Left ventricle myocardium inferior (tissue), 1 donor: Measurements from ENCODE around the gene NOXO1. TPM values are rescaled to one million over a fixed set of nuclear protein-coding genes. Genes with fewer than 3 reads are reported as not detected.
"Not testable (repeated sequence)": the region's sequence is repeated elsewhere in the genome, so short reads cannot be mapped to it uniquely, and the experiment has no call there.

Source experiments
- DNase-seq: peaks from one replicate; pipeline ENCODE4 v3.0.0-alpha.2; 2020
- H3K27ac ChIP-seq: fragments of 200-600 bp; replicated peaks from 2 replicates; pipeline ENCODE4 v1.8.0; 2021
- H3K27me3 ChIP-seq: fragments of 200-600 bp; 2 replicates; pipeline ENCODE4 v1.8.0; 2021; ENCODE audit warnings: low read depth
- H3K36me3 ChIP-seq: fragments of 200-600 bp; 2 replicates; pipeline ENCODE4 v1.8.0; 2021
- H3K4me1 ChIP-seq: fragments of 200-600 bp; 2 replicates; pipeline ENCODE4 v1.8.0; 2021
- H3K4me3 ChIP-seq: fragments of 200-600 bp; 2 replicates; pipeline ENCODE4 v1.8.0; 2021; ENCODE audit warnings: mild to moderate bottlenecking, moderate library complexity
- H3K9me3 ChIP-seq: fragments of 200-600 bp; replicated peaks from 2 replicates; pipeline ENCODE4 v1.8.0; 2021
- intact Hi-C: fragments of 100-400 bp; cut with micrococcal nuclease; formaldehyde crosslinking; loops from one replicate; pipeline ENCODE4 v1.11.0; 2022
- total RNA-seq: library from RNA; stranded (reverse); fragmentation: NEBNext Ultra II Directional; extraction: Animal tissue kit (Norgen Biotek cat#: 25700); gene quantifications from one replicate; pipeline ENCODE4 v1.2.1, GENCODE V29; 2021
- TF ChIP-seq, protein P1 (sequence below): fragments of 200-600 bp; IDR thresholded peaks from 2 replicates; pipeline ENCODE4 v1.8.0; 2021; ENCODE audit warnings: antibody characterized with exemption, mild to moderate bottlenecking, borderline replicate concordance
- donor health status: DM: no; HTN: yes; CAD: no; lungs with severe emphysema.

The NOXO1 gene
- total RNA-seq, 1 donor from 2014 or later, result not detected

DNA sequence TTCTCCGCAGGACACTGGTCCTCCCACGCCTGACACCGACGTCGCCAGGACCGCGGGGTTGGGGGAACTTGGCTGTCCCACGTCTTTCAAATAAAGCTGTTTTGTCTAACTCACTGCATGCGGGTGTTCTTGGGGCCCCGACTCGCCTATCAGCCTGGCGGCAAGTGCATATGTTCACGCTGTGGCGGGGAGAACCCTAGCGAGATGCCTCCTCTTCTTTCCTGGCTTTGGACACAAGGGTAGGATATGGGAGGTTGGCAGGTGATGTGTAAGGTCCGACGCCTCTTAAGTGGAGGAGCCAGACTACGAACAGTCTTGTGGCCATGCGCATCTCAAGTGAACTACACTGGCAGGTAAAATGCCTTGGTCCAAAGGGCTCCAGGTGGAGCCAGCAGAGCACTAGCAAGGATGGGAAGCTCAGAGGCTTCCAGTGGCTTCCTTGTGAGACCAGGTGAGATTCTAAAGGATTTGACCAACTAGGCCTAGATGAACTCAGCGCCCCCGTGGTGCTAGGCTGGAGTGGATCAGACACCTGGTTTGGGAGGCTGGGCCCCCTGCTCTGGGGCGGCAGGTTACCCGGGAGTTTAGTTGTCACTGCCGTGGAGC, 15.8 kb downstream of the NOXO1 start:
- Histone ChIP-seq H3K4me1 (peaks cover 52% of the 10 kb centered on the region), H3K27me3 (no peaks in the 10 kb centered on the region), H3K36me3 (peaks cover 28% of the 10 kb centered on the region), H3K9me3 (no peaks in the 10 kb centered on the region), H3K27ac (peak overlapping the region; percentile 97), H3K4me3 (peak overlapping the region; percentile 94)
- intact Hi-C loops, result no loop called here
- TF ChIP-seq, protein P1, sequence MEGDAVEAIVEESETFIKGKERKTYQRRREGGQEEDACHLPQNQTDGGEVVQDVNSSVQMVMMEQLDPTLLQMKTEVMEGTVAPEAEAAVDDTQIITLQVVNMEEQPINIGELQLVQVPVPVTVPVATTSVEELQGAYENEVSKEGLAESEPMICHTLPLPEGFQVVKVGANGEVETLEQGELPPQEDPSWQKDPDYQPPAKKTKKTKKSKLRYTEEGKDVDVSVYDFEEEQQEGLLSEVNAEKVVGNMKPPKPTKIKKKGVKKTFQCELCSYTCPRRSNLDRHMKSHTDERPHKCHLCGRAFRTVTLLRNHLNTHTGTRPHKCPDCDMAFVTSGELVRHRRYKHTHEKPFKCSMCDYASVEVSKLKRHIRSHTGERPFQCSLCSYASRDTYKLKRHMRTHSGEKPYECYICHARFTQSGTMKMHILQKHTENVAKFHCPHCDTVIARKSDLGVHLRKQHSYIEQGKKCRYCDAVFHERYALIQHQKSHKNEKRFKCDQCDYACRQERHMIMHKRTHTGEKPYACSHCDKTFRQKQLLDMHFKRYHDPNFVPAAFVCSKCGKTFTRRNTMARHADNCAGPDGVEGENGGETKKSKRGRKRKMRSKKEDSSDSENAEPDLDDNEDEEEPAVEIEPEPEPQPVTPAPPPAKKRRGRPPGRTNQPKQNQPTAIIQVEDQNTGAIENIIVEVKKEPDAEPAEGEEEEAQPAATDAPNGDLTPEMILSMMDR, result no peak
- peak; percentile 21 for DNase-seq

- H3K4me3 ChIP-seq, result peak within 1 kb of the TSS; percentile 94
- DNase-seq, result peak; percentile 100
- H3K9me3 ChIP-seq, result no peaks in the 10 kb centered on the region
- intact Hi-C loops, result no loop called here
- TF ChIP-seq, protein P1, result no peak
- H3K27me3 ChIP-seq, result no peaks in the 10 kb centered on the region
- peak within 1 kb of the TSS; percentile 97 for H3K27ac ChIP-seq
- H3K4me1 ChIP-seq, result peaks cover 57% of the 10 kb centered on the region
- H3K36me3 ChIP-seq, result peaks cover 28% of the 10 kb centered on the region
Observed at GRCh38 chr16:1964506-1965395, 16.5 kb downstream of the NOXO1 start, which contains the start of gene RPS2. Gene RPS2, minus strand, starts transcription at chr16:1964826. Its CDS starts 201 bp downstream, at chr16:1964625.

DNA sequence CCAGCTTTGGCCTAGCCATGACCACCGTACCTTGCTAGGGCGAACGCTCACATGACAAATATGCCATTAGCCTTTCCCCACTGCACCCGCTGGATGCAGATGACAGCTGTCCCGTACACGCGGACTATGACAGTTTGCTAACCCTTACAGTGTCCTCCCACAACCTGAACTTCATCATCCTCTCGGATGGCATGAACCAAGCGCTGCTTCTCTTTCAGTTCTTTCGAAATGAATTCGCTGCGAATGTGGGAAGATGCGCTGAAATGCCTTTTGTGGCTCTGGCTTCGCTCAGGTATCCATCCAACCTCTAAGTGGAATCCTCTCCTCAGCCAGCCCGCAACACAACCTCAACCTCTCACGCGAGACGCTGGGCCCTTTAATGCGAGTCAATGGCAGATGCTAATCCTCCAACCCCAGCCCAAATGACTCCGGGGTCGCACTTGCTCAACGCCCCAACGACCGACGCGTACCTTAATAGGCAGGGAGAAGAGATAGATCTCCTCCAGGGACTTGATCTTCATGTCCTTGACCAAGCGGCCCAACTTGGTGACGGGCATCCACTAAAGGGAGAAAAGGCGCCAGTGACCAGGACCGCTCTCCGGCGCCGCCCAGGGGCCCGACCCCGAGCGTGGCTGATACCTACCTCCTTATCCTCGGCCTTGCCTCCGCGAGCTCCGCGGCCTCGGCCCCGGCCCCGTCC, 17.3 kb downstream of the NOXO1 start:
- H3K27me3 ChIP-seq, result no peaks in the 10 kb centered on the region
- H3K9me3 ChIP-seq, result no peaks in the 10 kb centered on the region
- TF ChIP-seq, protein P1, result no peak
- peak overlapping the region; percentile 94 for H3K4me3 ChIP-seq
- H3K4me1 ChIP-seq, result peaks cover 63% of the 10 kb centered on the region
- DNase-seq, result no peak
- peaks cover 28% of the 10 kb centered on the region for H3K36me3 ChIP-seq
- intact Hi-C loops, result no loop called here
- H3K27ac ChIP-seq, result peak overlapping the region; percentile 97

- H3K9me3 ChIP-seq, H3K27me3 ChIP-seq, DNase-seq, intact Hi-C loops, H3K4me3 ChIP-seq, H3K27ac ChIP-seq: not testable (repeated sequence)
- peaks cover 68% of the 10 kb centered on the region for H3K4me1 ChIP-seq
- H3K36me3 ChIP-seq, result peaks cover 28% of the 10 kb centered on the region
Observed at GRCh38 chr16:1962161-1963153, 18.8 kb downstream of the NOXO1 start.

DNA sequence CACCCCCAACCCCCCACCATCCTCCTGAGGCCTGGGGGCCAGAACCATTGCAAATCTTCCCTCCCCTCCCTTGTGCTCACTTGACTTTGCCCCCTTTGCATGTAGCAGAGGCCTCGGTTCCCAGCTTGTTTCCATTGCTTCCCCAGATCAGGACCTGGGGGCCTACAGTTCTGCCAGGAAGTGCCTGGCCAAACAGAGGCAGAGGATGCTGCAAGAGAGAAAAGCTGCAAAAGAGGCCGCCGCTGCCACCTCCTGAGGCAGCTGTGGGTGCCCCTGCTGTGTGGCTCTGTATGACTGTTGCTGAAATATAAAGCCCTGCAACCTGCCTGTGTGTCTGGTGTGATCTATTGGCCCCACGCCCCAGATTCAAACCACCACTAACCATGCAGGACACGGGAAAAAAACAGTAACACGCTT, 19.6 kb downstream of the NOXO1 start:
- H3K27ac ChIP-seq, result peak overlapping the region; percentile 97
- intact Hi-C loops, result no loop called here
- peaks cover 28% of the 10 kb centered on the region for H3K36me3 ChIP-seq
- peaks cover 68% of the 10 kb centered on the region for H3K4me1 ChIP-seq
- H3K27me3 ChIP-seq, result no peaks in the 10 kb centered on the region
- H3K9me3 ChIP-seq, result no peaks in the 10 kb centered on the region
- DNase-seq, result no peak
- TF ChIP-seq, protein P1, result no peak
- no peak overlapping the region for H3K4me3 ChIP-seq
